ENCODE measurements around the gene CCM2. TPM values are rescaled to one million over a fixed set of nuclear protein-coding genes. Genes with fewer than 3 reads are reported as not detected.

CCM2 gene
- total RNA-seq, 1 donor = 41.9 TPM

DNA sequence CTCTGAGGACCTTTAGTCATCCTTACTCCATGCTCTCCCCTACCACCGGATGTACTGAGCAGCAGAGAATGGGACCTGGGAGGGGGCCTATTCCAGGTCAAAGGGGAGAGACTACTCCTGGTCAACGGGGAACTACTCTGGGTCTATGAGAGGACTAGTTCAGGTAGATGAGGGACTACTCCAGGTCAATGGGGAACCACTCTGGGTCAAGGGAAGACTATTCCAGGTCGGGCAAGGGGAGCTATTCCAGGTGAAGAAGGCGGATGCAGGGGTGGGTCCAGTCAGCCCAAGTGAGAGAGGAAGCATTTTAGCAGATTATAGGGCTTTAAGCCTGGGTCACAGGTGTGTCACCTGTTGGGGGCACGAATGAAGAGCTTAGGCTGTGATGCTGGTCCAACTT lies 35.4 kb downstream of the CCM2 start:
- no peak overlapping the region for H3K4me3 ChIP-seq (ENCODE audit: low read depth, low read length)
- TF ChIP-seq, protein P1, sequence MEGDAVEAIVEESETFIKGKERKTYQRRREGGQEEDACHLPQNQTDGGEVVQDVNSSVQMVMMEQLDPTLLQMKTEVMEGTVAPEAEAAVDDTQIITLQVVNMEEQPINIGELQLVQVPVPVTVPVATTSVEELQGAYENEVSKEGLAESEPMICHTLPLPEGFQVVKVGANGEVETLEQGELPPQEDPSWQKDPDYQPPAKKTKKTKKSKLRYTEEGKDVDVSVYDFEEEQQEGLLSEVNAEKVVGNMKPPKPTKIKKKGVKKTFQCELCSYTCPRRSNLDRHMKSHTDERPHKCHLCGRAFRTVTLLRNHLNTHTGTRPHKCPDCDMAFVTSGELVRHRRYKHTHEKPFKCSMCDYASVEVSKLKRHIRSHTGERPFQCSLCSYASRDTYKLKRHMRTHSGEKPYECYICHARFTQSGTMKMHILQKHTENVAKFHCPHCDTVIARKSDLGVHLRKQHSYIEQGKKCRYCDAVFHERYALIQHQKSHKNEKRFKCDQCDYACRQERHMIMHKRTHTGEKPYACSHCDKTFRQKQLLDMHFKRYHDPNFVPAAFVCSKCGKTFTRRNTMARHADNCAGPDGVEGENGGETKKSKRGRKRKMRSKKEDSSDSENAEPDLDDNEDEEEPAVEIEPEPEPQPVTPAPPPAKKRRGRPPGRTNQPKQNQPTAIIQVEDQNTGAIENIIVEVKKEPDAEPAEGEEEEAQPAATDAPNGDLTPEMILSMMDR (IDR thresholded peaks at IDR 0.05; ENCODE audit: insufficient read depth, low read depth, low read length) = no peak
- no peak for DNase-seq (ENCODE audit: low read depth)

DNA sequence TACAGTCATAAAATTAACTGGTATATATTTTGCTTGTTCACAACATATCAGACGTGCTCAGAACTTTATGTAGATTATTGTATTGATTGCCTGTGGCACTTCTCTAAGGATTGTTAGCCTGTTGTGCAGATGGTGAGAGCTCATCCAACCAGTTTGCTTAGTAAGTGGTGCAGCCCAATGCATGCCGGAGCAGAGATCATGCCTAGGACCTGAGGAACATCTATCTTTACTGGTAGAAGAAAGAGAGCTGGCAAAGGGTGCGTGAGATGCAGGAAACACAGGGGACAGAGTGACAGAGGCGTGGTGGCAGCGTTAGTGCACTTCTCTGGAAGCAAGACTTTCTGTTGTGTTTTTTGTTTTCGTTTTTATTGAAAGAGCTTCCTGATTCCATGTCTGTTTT lies 35.9 kb downstream of the CCM2 start:
- no peak for DNase-seq (ENCODE audit: low read depth)
- TF ChIP-seq, protein P1 (IDR thresholded peaks at IDR 0.05; ENCODE audit: insufficient read depth, low read depth, low read length) = no peak
- no peak overlapping the region for H3K4me3 ChIP-seq (ENCODE audit: low read depth, low read length)

DNA sequence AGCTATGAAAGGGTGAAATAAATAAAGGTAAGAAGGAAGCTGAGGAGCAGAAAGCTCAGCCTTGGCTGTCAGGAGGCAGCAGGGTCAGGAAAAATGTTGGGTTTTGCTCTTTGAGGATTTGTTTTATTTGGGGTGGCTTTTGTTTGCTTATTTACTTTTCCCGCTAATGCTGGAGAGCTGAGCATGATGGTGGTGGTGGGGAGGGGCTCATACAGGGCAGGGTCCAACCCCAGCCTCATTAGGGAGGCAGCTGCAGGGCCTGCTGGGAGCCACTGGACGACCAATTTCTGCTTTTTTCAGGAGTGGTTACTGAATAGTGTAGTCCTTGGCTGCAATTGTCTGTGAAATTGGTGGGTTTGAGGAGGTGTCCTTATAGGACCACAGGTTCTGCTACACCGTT lies 36.3 kb downstream of the CCM2 start:
- DNase-seq (ENCODE audit: low read depth) = no peak
- no peak overlapping the region for H3K4me3 ChIP-seq (ENCODE audit: low read depth, low read length)
- TF ChIP-seq, protein P1 (IDR thresholded peaks at IDR 0.05; ENCODE audit: insufficient read depth, low read depth, low read length) = no peak

DNA sequence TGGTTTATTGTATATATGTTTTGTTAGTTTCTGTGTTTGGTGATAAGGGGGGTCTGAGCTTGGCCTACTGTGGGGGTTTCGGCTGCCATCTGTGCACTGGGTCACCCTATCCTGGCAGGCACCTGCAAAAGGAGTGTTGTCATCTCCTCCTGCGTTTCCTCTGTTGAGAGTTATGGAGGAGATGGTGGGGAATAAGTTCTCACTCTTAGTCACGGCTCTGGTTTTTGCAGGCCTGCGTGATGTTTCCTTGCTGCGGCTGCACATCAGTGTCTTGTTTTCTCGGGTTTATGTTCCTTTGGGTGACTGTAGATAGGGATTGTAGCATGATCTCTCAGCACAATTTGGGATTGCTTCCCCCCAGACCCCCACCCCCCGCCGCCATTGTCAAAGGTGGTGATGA lies 36.8 kb downstream of the CCM2 start:
- no peak for DNase-seq (ENCODE audit: low read depth)
- H3K4me3 ChIP-seq (ENCODE audit: low read depth, low read length) = no peak overlapping the region
- TF ChIP-seq, protein P1 (IDR thresholded peaks at IDR 0.05; ENCODE audit: insufficient read depth, low read depth, low read length) = no peak

DNA sequence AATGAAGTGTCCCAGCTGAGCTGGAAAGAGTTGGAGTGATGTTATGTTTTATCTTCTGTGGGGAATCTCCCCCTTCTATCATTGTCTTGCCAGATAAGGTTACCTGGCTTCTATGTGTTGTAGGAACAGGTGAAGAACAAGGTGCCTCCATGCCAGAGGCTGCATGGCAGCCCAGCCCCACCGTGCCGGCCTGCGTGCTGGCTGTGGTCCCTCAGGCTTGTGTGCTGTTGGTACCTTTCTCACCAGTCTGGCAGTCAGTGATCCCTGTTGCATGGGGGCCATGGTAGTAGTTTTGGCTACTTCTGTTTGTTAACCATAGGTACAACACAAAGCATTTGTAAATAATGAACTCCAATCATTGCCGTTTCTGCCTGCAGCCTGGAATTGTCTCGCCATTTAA lies 37.9 kb downstream of the CCM2 start:
- TF ChIP-seq, protein P1 (IDR thresholded peaks at IDR 0.05; ENCODE audit: insufficient read depth, low read depth, low read length) = no peak
- no peak overlapping the region for H3K4me3 ChIP-seq (ENCODE audit: low read depth, low read length)

DNA sequence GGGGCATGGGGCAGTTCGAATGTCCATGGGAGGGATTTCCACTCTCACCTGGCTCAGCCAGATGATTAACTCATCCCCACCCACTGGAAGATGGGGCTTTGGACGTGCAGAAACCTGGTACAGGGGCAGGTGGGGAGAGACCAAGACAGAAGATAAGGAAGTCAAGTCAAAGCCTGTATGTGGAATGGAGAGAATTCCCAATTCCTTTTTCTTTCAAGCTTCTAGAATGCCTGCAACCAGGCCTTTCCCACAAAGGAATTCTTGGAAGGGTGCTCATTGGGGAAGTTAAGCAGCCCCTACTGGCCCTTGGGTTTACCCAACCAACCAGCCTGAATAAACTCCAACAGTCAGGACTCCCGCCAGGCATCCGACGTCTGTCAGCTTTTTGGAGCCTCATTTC lies 39.1 kb downstream of the CCM2 start:
- TF ChIP-seq, protein P1 (IDR thresholded peaks at IDR 0.05; ENCODE audit: insufficient read depth, low read depth, low read length) = no peak
- DNase-seq (ENCODE audit: low read depth) = no peak
- H3K4me3 ChIP-seq (ENCODE audit: low read depth, low read length) = no peak overlapping the region

More for the DNA sequence above, 37.9 kb downstream of the CCM2 start:
- no peak for DNase-seq (ENCODE audit: low read depth)

DNA sequence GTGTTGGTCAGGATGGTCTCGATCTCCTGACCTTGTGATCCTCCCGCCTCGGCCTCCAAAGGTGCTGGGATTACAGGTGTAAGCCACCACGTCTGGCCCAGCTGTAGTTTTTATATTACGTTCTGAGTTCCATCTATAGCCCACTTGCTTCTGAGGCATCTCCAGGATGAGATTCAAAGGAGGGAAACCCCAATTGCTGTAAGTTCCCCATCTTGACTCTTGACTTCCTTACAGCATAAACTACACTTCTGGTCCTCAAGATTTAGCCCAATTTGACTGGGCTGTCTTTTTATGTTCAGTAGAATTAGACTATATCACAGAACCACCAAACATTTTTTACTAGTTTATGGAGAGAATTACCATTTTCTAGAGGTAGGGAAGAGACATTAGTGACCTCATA lies 44.3 kb downstream of the CCM2 start:
- no peak for DNase-seq (ENCODE audit: low read depth)
- TF ChIP-seq, protein P1 (IDR thresholded peaks at IDR 0.05; ENCODE audit: insufficient read depth, low read depth, low read length) = no peak
- H3K4me3 ChIP-seq (ENCODE audit: low read depth, low read length) = no peak overlapping the region

Data from fibroblast of villous mesenchyme (primary cell).